ENCODE measurements around the gene ZNF512B. TPM values are rescaled to one million over a fixed set of nuclear protein-coding genes. Genes with fewer than 3 reads are reported as not detected.
"Not testable (repeated sequence)": the region's sequence is repeated elsewhere in the genome, so short reads cannot be mapped to it uniquely, and the experiment has no call there.

ZNF512B gene
- total RNA-seq, 1 donor from 2014 or later, result 17.5 TPM

- Histone ChIP-seq H3K27me3 (no peaks in the 10 kb centered on the region), H3K4me1 (no peaks in the 10 kb centered on the region), H3K27ac (no peak overlapping the region), H3K4me3 (no peak overlapping the region), H3K36me3 (peaks cover 63 to 74% of the 10 kb centered on the region in 2 donors), H3K9me3 (no peaks in the 10 kb centered on the region)
- DNase-seq (ENCODE audit: low spot score in 2 of 2), result no peak
- TF ChIP-seq CTCF (IDR thresholded peaks at IDR 0.05), result no peak
- intact Hi-C loops (cut with DNase I), result no loop called here
Measured at GRCh38 chr20:63931735-63932134, 38.0 kb downstream of the ZNF512B start.

- no peak for DNase-seq (ENCODE audit: low spot score in 2 of 2)
- no peaks in the 10 kb centered on the region for H3K27me3 ChIP-seq
- intact Hi-C loops (cut with DNase I), result no loop called here
- no peaks in the 10 kb centered on the region for H3K4me1 ChIP-seq
- H3K36me3 ChIP-seq, result peaks cover 63 to 69% of the 10 kb centered on the region in 2 donors
- no peaks in the 10 kb centered on the region for H3K9me3 ChIP-seq
- no peak overlapping the region for H3K27ac ChIP-seq
- H3K4me3 ChIP-seq, result no peak overlapping the region
- TF ChIP-seq CTCF (IDR thresholded peaks at IDR 0.05), result no peak
Measured at GRCh38 chr20:63930971-63931553, 38.7 kb downstream of the ZNF512B start.

DNA sequence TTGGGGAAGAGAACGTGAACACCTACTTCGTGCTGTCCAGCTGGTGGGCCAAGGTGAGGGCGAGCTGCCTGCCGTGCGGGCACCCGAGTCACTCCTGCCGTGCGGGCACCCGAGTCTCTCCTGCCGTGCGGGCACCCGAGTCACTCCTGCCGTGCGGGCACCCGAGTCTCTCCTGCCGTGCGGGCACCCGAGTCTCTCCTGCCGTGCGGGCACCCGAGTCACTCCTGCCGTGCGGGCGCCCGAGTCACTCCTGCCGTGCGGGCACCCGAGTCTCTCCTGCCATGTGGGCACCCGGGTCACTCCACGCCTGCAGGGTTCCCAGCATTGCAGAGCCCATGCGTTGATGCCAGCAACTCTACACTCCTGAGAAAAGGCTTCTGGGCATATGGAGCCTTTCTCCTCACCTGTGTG lies 40.3 kb downstream of the ZNF512B start:
- intact Hi-C loops (cut with DNase I); H3K4me1 ChIP-seq; H3K4me3 ChIP-seq; H3K9me3 ChIP-seq; H3K27ac ChIP-seq; H3K27me3 ChIP-seq; DNase-seq (ENCODE audit: low spot score in 2 of 2): not testable (repeated sequence)
- H3K36me3 ChIP-seq, result peaks cover 53 to 54% of the 10 kb centered on the region in 2 donors

- H3K4me1 ChIP-seq, result peaks cover 0 to 5% of the 10 kb centered on the region in 2 donors
- no peak overlapping the region for H3K4me3 ChIP-seq
- no peak for TF ChIP-seq CTCF (IDR thresholded peaks at IDR 0.05)
- H3K27me3 ChIP-seq, result no peaks in the 10 kb centered on the region
- H3K36me3 ChIP-seq, result peaks cover 53 to 54% of the 10 kb centered on the region in 2 donors
- no peak for DNase-seq (ENCODE audit: low spot score in 2 of 2)
- intact Hi-C loops (cut with DNase I), result no loop called here
- no peaks in the 10 kb centered on the region for H3K9me3 ChIP-seq
- no peak overlapping the region for H3K27ac ChIP-seq
Measured at GRCh38 chr20:63929071-63929470, 40.7 kb downstream of the ZNF512B start.

DNA sequence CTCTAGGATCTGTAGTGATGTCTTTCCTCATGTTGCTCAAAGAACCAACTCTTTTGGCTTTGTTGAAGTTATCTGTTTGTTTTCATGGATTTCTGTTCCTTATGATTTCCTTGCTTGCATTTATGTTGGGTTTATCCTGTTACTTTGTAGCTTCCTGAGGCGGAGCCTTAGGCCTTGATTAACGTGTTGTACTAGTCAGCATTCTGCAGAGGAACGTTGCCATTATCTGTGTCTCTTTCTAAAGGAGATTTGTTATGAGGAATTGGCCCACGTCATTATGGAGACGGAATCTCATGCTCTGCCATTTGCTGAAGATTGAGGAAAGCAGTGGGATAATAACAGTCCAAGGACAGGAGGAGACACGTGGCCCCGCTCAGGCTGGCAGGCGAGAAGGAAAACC lies 43.4 kb downstream of the ZNF512B start:
- H3K36me3 ChIP-seq, result peaks cover 35 to 38% of the 10 kb centered on the region in 2 donors
- no peak for DNase-seq (ENCODE audit: low spot score in 2 of 2)
- no peak for TF ChIP-seq CTCF (IDR thresholded peaks at IDR 0.05)
- no peak overlapping the region for H3K4me3 ChIP-seq
- no peak overlapping the region for H3K27ac ChIP-seq
- no peaks in the 10 kb centered on the region for H3K9me3 ChIP-seq
- intact Hi-C loops (cut with DNase I), result no loop called here
- H3K27me3 ChIP-seq, result no peaks in the 10 kb centered on the region
- peaks cover 0 to 5% of the 10 kb centered on the region in 2 donors for H3K4me1 ChIP-seq

- Histone ChIP-seq H3K27me3 (no peaks in the 10 kb centered on the region), H3K36me3 (peaks cover 14 to 18% of the 10 kb centered on the region in 2 donors), H3K4me1 (peaks cover 0 to 5% of the 10 kb centered on the region in 2 donors), H3K9me3 (no peaks in the 10 kb centered on the region), H3K27ac (no peak overlapping the region), H3K4me3 (no peak overlapping the region)
- TF ChIP-seq CTCF (IDR thresholded peaks at IDR 0.05), result no peak
- intact Hi-C loops (cut with DNase I), result no loop called here
- no peak for DNase-seq (ENCODE audit: low spot score in 2 of 2)
Measured at GRCh38 chr20:63924241-63924640, 45.5 kb downstream of the ZNF512B start.
